ENCODE measurements around the gene MEI1. TPM values are rescaled to one million over a fixed set of nuclear protein-coding genes. Genes with fewer than 3 reads are reported as not detected.

MEI1 gene
- total RNA-seq, 4 donors from 2014 or later: 0.39 to 1.3 (median 0.44) TPM

GRCh38 chr22:41800348-41801146 is 101.2 kb downstream of the MEI1 start, which contains the start of gene CCDC134:
Gene CCDC134, plus strand, starts transcription at chr22:41800679. Its CDS starts 8,212 bp downstream, at chr22:41808891.
- intact Hi-C loops (cut with DNase I): no loop called here
- no peaks in the 10 kb centered on the region for H3K36me3 ChIP-seq
- no peaks in the 10 kb centered on the region for H3K9me3 ChIP-seq
- H3K27ac ChIP-seq (replicated peaks in 1 of 4): peak within 1 kb of the TSS; percentile 85 to 93 (median 90)
- no peaks in the 10 kb centered on the region for H3K27me3 ChIP-seq
- TF ChIP-seq POLR2AphosphoS5 (IDR thresholded peaks at IDR 0.05) (peak; percentile 92), POLR2A (IDR thresholded peaks at IDR 0.05; ENCODE audit: low read depth) (peak; percentile 1), EP300 (IDR thresholded peaks at IDR 0.05) (no peak), CTCF (IDR thresholded peaks at IDR 0.05) (no peak)
- H3K4me1 ChIP-seq: peaks cover 19 to 29% (median 23%) of the 10 kb centered on the region in 4 donors
- peak; percentile 95 for DNase-seq (ENCODE audit: extremely low spot score)
- peak within 1 kb of the TSS; percentile 79 to 97 (median 86) for H3K4me3 ChIP-seq
- 0% methylated on average over 37 of the region's 52 CpGs for WGBS

- peaks cover 19 to 29% (median 23%) of the 10 kb centered on the region in 4 donors for H3K4me1 ChIP-seq
- 43% methylated on average over 4 of the region's 4 CpGs for WGBS
- no peak for TF ChIP-seq POLR2A (IDR thresholded peaks at IDR 0.05; ENCODE audit: low read depth)
- TF ChIP-seq EP300 (IDR thresholded peaks at IDR 0.05): no peak
- no peak for TF ChIP-seq CTCF (IDR thresholded peaks at IDR 0.05)
- no peak for TF ChIP-seq POLR2AphosphoS5 (IDR thresholded peaks at IDR 0.05)
- no peaks in the 10 kb centered on the region for H3K36me3 ChIP-seq
- peak overlapping the region; percentile 79 to 97 (median 86) for H3K4me3 ChIP-seq
- no peaks in the 10 kb centered on the region for H3K27me3 ChIP-seq
- H3K27ac ChIP-seq (replicated peaks in 1 of 4): peak overlapping the region; percentile 85 to 93 (median 90)
- no peaks in the 10 kb centered on the region for H3K9me3 ChIP-seq
- DNase-seq (ENCODE audit: extremely low spot score): no peak
- intact Hi-C loops (cut with DNase I): no loop called here
Observed at GRCh38 chr22:41801147-41801819, 102.0 kb downstream of the MEI1 start.

- H3K36me3 ChIP-seq: no peaks in the 10 kb centered on the region
- no peaks in the 10 kb centered on the region for H3K27me3 ChIP-seq
- no peak for DNase-seq (ENCODE audit: extremely low spot score)
- intact Hi-C loops (cut with DNase I): no loop called here
- no peak overlapping the region for H3K27ac ChIP-seq (replicated peaks in 1 of 4)
- no peak overlapping the region for H3K4me3 ChIP-seq
- no peaks in the 10 kb centered on the region for H3K9me3 ChIP-seq
- peaks cover 19 to 29% (median 23%) of the 10 kb centered on the region in 4 donors for H3K4me1 ChIP-seq
- TF ChIP-seq EP300 (IDR thresholded peaks at IDR 0.05) (no peak), POLR2A (IDR thresholded peaks at IDR 0.05; ENCODE audit: low read depth) (no peak), POLR2AphosphoS5 (IDR thresholded peaks at IDR 0.05) (no peak), CTCF (IDR thresholded peaks at IDR 0.05) (no peak)
- WGBS: 79% methylated on average over 2 of the region's 2 CpGs
Observed at GRCh38 chr22:41801886-41802285, 102.6 kb downstream of the MEI1 start.

DNA sequence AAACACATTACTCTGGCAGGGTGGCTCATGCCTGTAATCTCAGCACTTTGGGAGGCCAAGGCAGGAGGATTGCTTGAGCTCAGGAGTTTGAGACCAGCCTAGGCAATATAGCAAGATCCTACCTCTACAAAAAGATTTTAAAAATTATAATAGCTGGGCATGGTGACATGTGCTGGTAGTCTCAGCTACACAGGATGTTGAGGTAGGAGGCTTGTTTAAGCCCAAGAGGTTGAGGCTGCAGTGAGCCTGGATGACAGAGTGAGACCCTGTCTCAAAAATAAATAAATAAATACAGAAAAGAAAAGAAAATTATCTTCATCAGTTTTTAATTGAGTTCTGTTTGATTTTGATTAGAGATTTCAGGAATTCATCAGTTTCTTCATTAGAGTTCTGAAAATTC is 106.3 kb downstream of the MEI1 start:
- Histone ChIP-seq H3K27ac (replicated peaks in 1 of 4) (no peak overlapping the region), H3K4me3 (no peak overlapping the region), H3K36me3 (peaks cover 0 to 17% (median 15%) of the 10 kb centered on the region in 4 donors), H3K27me3 (no peaks in the 10 kb centered on the region), H3K9me3 (no peaks in the 10 kb centered on the region), H3K4me1 (peaks cover 9 to 14% (median 12%) of the 10 kb centered on the region in 4 donors)
- no peak for DNase-seq (ENCODE audit: extremely low spot score)
- TF ChIP-seq CTCF (IDR thresholded peaks at IDR 0.05): no peak
- TF ChIP-seq POLR2AphosphoS5 (IDR thresholded peaks at IDR 0.05): no peak
- TF ChIP-seq POLR2A (IDR thresholded peaks at IDR 0.05; ENCODE audit: low read depth): no peak
- no peak for TF ChIP-seq EP300 (IDR thresholded peaks at IDR 0.05)
- intact Hi-C loops (cut with DNase I): no loop called here

Data from esophagus muscularis mucosa (tissue), 4 donors.